Measurements from ENCODE around the gene CD84.
A peak's percentile ranks its signal among the peaks of the same experiment; 100 is the strongest.
"Not testable (repeated sequence)": the region's sequence is repeated elsewhere in the genome, so short reads cannot be mapped to it uniquely, and the experiment has no call there.

The CD84 gene

GRCh38 chr1:160610569-160611242, 31.4 kb upstream of the CD84 start:
- DNase-seq (ENCODE audit: low read depth in 1 of 2, low spot score in 1 of 2) = no peak

GRCh38 chr1:160608941-160609340, 29.6 kb upstream of the CD84 start:
- DNase-seq (ENCODE audit: low read depth in 1 of 2, low spot score in 1 of 2) = no peak

GRCh38 chr1:160608514-160608913, 29.2 kb upstream of the CD84 start:
- DNase-seq (ENCODE audit: low read depth in 1 of 2, low spot score in 1 of 2) = no peak

- no peak for DNase-seq (ENCODE audit: low read depth in 1 of 2, low spot score in 1 of 2)
These were observed 28.8 kb upstream of the CD84 start for GRCh38 chr1:160608057-160608456.

- no peak for DNase-seq (ENCODE audit: low read depth in 1 of 2, low spot score in 1 of 2)
These were observed 28.4 kb upstream of the CD84 start for GRCh38 chr1:160607672-160608032.

- DNase-seq (ENCODE audit: low read depth in 1 of 2, low spot score in 1 of 2) = peak in 1 of 2 donors; percentile 68
These were observed 27.8 kb upstream of the CD84 start for GRCh38 chr1:160607011-160607671.

- no peak for DNase-seq (ENCODE audit: low read depth in 1 of 2, low spot score in 1 of 2)
These were observed 27.3 kb upstream of the CD84 start for GRCh38 chr1:160606611-160607010.

- DNase-seq (ENCODE audit: low read depth in 1 of 2, low spot score in 1 of 2) = no peak
These were observed 26.6 kb upstream of the CD84 start for GRCh38 chr1:160605792-160606479.

- no peak for DNase-seq (ENCODE audit: low read depth in 1 of 2, low spot score in 1 of 2)
These were observed 25.9 kb upstream of the CD84 start for GRCh38 chr1:160605205-160605604.

GRCh38 chr1:160597705-160598104, 18.4 kb upstream of the CD84 start:
- DNase-seq (ENCODE audit: low read depth in 1 of 2, low spot score in 1 of 2) = no peak

- DNase-seq (ENCODE audit: low read depth in 1 of 2, low spot score in 1 of 2) = no peak
These were observed 17.8 kb upstream of the CD84 start for GRCh38 chr1:160597051-160597450.

GRCh38 chr1:160590488-160590887, 11.2 kb upstream of the CD84 start:
- DNase-seq (ENCODE audit: low read depth in 1 of 2, low spot score in 1 of 2) = no peak

- DNase-seq (ENCODE audit: low read depth in 1 of 2, low spot score in 1 of 2) = no peak
These were observed 9.2 kb upstream of the CD84 start for GRCh38 chr1:160588468-160588867.

- no peak for DNase-seq (ENCODE audit: low read depth in 1 of 2, low spot score in 1 of 2)
These were observed 5.5 kb upstream of the CD84 start for GRCh38 chr1:160584784-160585183.

GRCh38 chr1:160582976-160583375, 3.7 kb upstream of the CD84 start:
- DNase-seq (ENCODE audit: low read depth in 1 of 2, low spot score in 1 of 2) = not testable (repeated sequence)

GRCh38 chr1:160581961-160582360, 2.7 kb upstream of the CD84 start:
- no peak for DNase-seq (ENCODE audit: low read depth in 1 of 2, low spot score in 1 of 2)

- no peak for DNase-seq (ENCODE audit: low read depth in 1 of 2, low spot score in 1 of 2)
These were observed 1.0 kb upstream of the CD84 start for GRCh38 chr1:160580221-160580812.

- DNase-seq (ENCODE audit: low read depth in 1 of 2, low spot score in 1 of 2) = no peak
These were observed 638 bp downstream of the CD84 start for GRCh38 chr1:160578525-160579191.

- no peak for DNase-seq (ENCODE audit: low read depth in 1 of 2, low spot score in 1 of 2)
These were observed 1.1 kb downstream of the CD84 start for GRCh38 chr1:160578175-160578524.

GRCh38 chr1:160577671-160578070, 1.6 kb downstream of the CD84 start:
- no peak for DNase-seq (ENCODE audit: low read depth in 1 of 2, low spot score in 1 of 2)

- no peak for DNase-seq (ENCODE audit: low read depth in 1 of 2, low spot score in 1 of 2)
These were observed 2.4 kb downstream of the CD84 start for GRCh38 chr1:160576884-160577283.

- peak in 1 of 2 donors; percentile 33 for DNase-seq (ENCODE audit: low read depth in 1 of 2, low spot score in 1 of 2)
These were observed 2.9 kb downstream of the CD84 start for GRCh38 chr1:160576390-160576789.

Data from activated CD4-positive, alpha-beta T cell treated with anti-CD3 and anti-CD28 coated beads, Interleukin-2, amount 50 U/mL, for 24 hours (primary cell).